Measurements from ENCODE around the gene CD300E. TPM values are rescaled to one million over a fixed set of nuclear protein-coding genes. Genes with fewer than 3 reads are reported as not detected.

CD300E gene
- total RNA-seq, 1 experiment from 2014 or later, result not detected

DNA sequence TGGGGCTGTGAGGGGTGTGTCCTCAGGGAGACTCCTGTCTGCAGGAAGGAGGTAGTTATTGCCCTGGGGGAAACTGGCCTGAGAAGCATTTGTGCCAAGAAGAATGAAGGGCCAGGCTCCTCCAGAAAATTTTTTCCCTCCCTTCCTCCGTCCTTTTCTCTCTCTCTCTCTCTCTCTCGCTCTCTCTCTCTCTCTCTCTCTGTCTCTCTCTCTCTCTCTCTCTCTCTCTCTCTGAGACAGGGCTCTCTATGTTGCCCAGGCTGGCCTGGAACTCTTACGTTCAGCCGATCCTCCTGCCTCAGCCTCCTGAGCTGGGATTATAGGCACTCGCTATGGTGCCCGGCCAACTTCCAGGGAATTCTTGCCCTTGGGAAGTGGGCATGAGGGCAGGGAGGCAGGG, 11.5 kb downstream of the CD300E start:
- CTCF ChIA-PET, result interaction anchor here (1.1 kb wide), 1 partner anchor 156 kb away, joined by 3 read pairs; no protein-coding TSS in a partner anchor
- H3K36me3 Mint-ChIP-seq (ENCODE audit: insufficient read depth, unreplicated experiment), result no peaks in the 10 kb centered on the region
- no peak for DNase-seq (ENCODE audit: unreplicated experiment)
- H3K4me1 Mint-ChIP-seq (ENCODE audit: insufficient read depth, unreplicated experiment), result no peaks in the 10 kb centered on the region
- H3K4me3 Mint-ChIP-seq (ENCODE audit: unreplicated experiment), result no peak overlapping the region
- H3K27me3 Mint-ChIP-seq (ENCODE audit: insufficient read depth, unreplicated experiment), result peaks cover 37% of the 10 kb centered on the region
- H3K9me3 Mint-ChIP-seq (ENCODE audit: unreplicated experiment), result no peaks in the 10 kb centered on the region
- BruUV-seq (replicated peaks), result no TSS peak
- H3K27ac Mint-ChIP-seq (ENCODE audit: low read depth, unreplicated experiment), result no peak overlapping the region
- POLR2A ChIA-PET, result interaction anchor here (1.2 kb wide), 1 partner anchor 13 kb away, joined by 3 read pairs; no protein-coding TSS in a partner anchor
- intact Hi-C loops (cut with micrococcal nuclease), result no loop called here
- TF ChIP-seq, protein P1, sequence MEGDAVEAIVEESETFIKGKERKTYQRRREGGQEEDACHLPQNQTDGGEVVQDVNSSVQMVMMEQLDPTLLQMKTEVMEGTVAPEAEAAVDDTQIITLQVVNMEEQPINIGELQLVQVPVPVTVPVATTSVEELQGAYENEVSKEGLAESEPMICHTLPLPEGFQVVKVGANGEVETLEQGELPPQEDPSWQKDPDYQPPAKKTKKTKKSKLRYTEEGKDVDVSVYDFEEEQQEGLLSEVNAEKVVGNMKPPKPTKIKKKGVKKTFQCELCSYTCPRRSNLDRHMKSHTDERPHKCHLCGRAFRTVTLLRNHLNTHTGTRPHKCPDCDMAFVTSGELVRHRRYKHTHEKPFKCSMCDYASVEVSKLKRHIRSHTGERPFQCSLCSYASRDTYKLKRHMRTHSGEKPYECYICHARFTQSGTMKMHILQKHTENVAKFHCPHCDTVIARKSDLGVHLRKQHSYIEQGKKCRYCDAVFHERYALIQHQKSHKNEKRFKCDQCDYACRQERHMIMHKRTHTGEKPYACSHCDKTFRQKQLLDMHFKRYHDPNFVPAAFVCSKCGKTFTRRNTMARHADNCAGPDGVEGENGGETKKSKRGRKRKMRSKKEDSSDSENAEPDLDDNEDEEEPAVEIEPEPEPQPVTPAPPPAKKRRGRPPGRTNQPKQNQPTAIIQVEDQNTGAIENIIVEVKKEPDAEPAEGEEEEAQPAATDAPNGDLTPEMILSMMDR (IDR thresholded peaks at IDR 0.05; ENCODE audit: unreplicated experiment), result no peak

DNA sequence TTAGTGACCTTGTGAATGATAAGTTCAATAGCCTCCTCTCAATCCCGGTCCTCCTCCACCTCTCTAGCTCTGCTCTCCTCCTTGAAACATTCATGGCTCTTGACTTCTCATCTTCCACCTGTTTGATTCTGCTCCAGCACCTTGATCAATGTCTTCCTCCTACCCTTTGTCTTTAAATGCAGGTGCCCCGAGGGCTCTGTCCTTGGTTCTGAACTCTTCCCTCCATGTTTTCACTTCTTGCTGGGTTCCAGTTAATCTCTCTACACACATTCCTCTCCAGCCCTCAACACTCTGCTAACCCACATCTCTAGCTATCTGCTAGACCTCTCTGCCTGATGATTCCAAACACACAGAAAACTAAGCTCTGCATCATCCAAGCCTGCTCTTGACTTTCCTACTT, 13.4 kb downstream of the CD300E start:
- intact Hi-C loops (cut with micrococcal nuclease), result no loop called here
- ChIA-PET CTCF (no interaction called here), POLR2A (no interaction called here)
- Mint-ChIP-seq H3K4me1 (ENCODE audit: insufficient read depth, unreplicated experiment) (peaks cover 10% of the 10 kb centered on the region), H3K36me3 (ENCODE audit: insufficient read depth, unreplicated experiment) (no peaks in the 10 kb centered on the region), H3K27me3 (ENCODE audit: insufficient read depth, unreplicated experiment) (peaks cover 17% of the 10 kb centered on the region), H3K27ac (ENCODE audit: low read depth, unreplicated experiment) (no peak overlapping the region), H3K9me3 (ENCODE audit: unreplicated experiment) (no peaks in the 10 kb centered on the region), H3K4me3 (ENCODE audit: unreplicated experiment) (no peak overlapping the region)
- TF ChIP-seq, protein P1 (IDR thresholded peaks at IDR 0.05; ENCODE audit: unreplicated experiment), result no peak
- DNase-seq (ENCODE audit: unreplicated experiment), result peak; percentile 33
- BruUV-seq (replicated peaks), result no TSS peak

DNA sequence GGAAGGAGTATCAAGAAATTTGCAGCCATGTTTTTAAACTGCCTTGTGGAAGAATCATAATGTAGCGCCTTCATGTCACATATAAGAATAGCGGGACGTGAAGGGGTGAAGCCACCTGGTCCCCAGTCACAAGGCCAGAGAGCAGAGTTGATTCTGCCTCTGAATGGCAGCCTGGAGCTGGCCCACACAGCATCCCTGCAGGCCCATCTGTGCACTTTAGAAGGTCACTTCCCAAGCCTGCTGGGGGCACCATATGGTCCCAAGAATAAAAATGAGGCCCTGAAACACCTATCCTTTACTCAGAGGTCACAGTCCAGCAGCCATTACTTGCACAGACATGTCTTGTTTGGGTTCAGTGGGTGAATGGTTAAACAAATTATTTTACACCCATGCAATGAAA, 15.0 kb downstream of the CD300E start:
- H3K4me1 Mint-ChIP-seq (ENCODE audit: insufficient read depth, unreplicated experiment), result peaks cover 16% of the 10 kb centered on the region
- DNase-seq (ENCODE audit: unreplicated experiment), result no peak
- BruUV-seq (replicated peaks), result no TSS peak
- H3K36me3 Mint-ChIP-seq (ENCODE audit: insufficient read depth, unreplicated experiment), result no peaks in the 10 kb centered on the region
- TF ChIP-seq, protein P1 (IDR thresholded peaks at IDR 0.05; ENCODE audit: unreplicated experiment), result no peak
- CTCF ChIA-PET, result interaction anchor here (1.0 kb wide), 1 partner anchor 238 kb away, joined by 4 read pairs; no protein-coding TSS in a partner anchor
- POLR2A ChIA-PET, result no interaction called here
- peaks cover 11% of the 10 kb centered on the region for H3K27me3 Mint-ChIP-seq (ENCODE audit: insufficient read depth, unreplicated experiment)
- no peak overlapping the region for H3K27ac Mint-ChIP-seq (ENCODE audit: low read depth, unreplicated experiment)
- H3K9me3 Mint-ChIP-seq (ENCODE audit: unreplicated experiment), result no peaks in the 10 kb centered on the region
- intact Hi-C loops (cut with micrococcal nuclease), result no loop called here
- no peak overlapping the region for H3K4me3 Mint-ChIP-seq (ENCODE audit: unreplicated experiment)

DNA sequence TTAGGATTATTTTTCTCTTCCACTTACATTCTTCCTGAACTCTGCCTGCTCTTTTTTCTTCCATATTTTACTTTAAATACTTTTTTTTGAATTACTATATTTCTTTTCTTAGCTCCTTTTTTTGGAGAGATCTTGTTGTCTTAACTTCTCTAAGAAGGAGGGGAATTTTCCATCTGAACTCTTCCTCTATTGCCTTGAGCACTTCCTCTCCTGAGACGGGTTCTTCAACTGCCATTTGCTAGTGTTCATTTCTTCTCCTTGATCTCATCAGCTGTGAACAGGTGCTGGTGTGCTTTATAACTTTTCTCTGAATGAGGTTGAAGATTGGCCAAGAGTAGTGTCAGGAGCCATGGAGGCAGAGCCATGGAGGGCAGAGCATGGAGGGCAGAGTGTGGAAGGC, 16.3 kb downstream of the CD300E start:
- CTCF ChIA-PET, result no interaction called here
- BruUV-seq (replicated peaks), result no TSS peak
- Mint-ChIP-seq H3K36me3 (ENCODE audit: insufficient read depth, unreplicated experiment) (no peaks in the 10 kb centered on the region), H3K4me1 (ENCODE audit: insufficient read depth, unreplicated experiment) (peaks cover 18% of the 10 kb centered on the region), H3K27me3 (ENCODE audit: insufficient read depth, unreplicated experiment) (peaks cover 7% of the 10 kb centered on the region), H3K4me3 (ENCODE audit: unreplicated experiment) (no peak overlapping the region), H3K27ac (ENCODE audit: low read depth, unreplicated experiment) (no peak overlapping the region), H3K9me3 (ENCODE audit: unreplicated experiment) (no peaks in the 10 kb centered on the region)
- intact Hi-C loops (cut with micrococcal nuclease), result no loop called here
- DNase-seq (ENCODE audit: unreplicated experiment), result no peak
- POLR2A ChIA-PET, result no interaction called here
- TF ChIP-seq, protein P1 (IDR thresholded peaks at IDR 0.05; ENCODE audit: unreplicated experiment), result no peak
